ENCODE data around the gene FAT1. TPM values are rescaled to one million over a fixed set of nuclear protein-coding genes. Genes with fewer than 3 reads are reported as not detected.

Gene FAT1
- total and polyA plus RNA-seq, 2 donors (not counting 1 experiment from before 2014, with no cell fraction given) = 151 to 729 TPM

DNA sequence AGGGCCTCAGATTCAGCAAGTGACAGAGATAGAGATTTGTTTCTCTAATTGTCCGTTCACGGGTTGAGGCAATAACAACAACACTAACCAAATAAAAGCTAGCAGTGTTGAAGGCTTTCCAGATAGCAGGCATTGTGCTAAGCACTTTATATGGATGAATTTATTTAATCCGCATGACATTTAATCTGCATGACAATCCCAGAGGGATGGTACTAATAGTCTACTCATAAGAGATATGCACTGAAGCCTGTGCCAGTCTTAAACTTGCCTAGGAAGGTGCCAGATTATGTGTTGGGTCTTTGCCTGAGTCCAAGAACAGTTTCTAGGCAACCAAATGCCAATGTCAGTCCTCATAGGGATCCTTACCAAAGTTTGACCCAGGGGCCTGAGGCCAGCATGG is 37.7 kb upstream of the FAT1 start:
- no peak overlapping the region for H3K4me3 ChIP-seq (replicated peaks in 1 of 4; ENCODE audit: control extremely low read depth in 1 of 4, insufficient read depth in 1 of 4, low read depth in 3 of 4, low read length in 4 of 4)
- H3K27ac ChIP-seq (ENCODE audit: insufficient read depth, low read length) = no peak overlapping the region
- H3K9me3 ChIP-seq (ENCODE audit: control insufficient read depth, insufficient read depth, low read depth, low read length) = no peaks in the 10 kb centered on the region
- H4K20me1 ChIP-seq (ENCODE audit: control insufficient read depth, extremely low read depth, insufficient read depth, low read length) = no peaks in the 10 kb centered on the region
- DNase-seq (ENCODE audit: low read depth in 2 of 2) = no peak
- H3K9ac ChIP-seq (ENCODE audit: insufficient read depth, low read length) = no peak overlapping the region
- H2AFZ ChIP-seq (ENCODE audit: low read length) = no peak overlapping the region
- no peak overlapping the region for H3K4me2 ChIP-seq (ENCODE audit: extremely low read depth, insufficient read depth, low read length)
- H3K27me3 ChIP-seq (ENCODE audit: control insufficient read depth, insufficient read depth, low read length) = no peaks in the 10 kb centered on the region
- H3K79me2 ChIP-seq (ENCODE audit: control insufficient read depth, insufficient read depth, low read length) = no peaks in the 10 kb centered on the region
- no peaks in the 10 kb centered on the region for H3K36me3 ChIP-seq (ENCODE audit: control insufficient read depth, insufficient read depth, low read length)
- peaks cover 2% of the 10 kb centered on the region for H3K4me1 ChIP-seq (ENCODE audit: control insufficient read depth, extremely low read depth, insufficient read depth, low read length)
- no peak for TF ChIP-seq EZH2 (IDR thresholded peaks at IDR 0.05; ENCODE audit: low read length, missing control alignments)

DNA sequence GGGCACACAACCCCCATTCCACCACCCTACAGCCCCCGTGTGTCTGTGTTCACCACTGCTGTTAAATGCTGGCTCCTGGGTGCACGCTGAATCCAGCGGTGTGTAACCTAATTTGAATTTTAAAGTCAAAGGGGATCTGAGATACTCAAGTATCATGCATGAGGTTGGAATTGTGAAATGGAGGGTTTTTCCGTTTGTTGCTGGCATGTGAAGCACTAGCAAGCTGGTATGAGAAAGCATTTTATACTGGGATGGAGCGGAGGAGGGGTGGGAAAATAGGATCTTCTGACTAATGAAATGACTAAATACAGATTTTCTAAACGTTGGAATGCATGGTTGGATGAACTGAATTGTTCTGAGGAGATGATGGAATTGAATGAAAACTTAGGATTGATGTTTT is 36.9 kb upstream of the FAT1 start:
- Histone ChIP-seq H3K36me3 (ENCODE audit: control insufficient read depth, insufficient read depth, low read length) (no peaks in the 10 kb centered on the region), H3K9ac (ENCODE audit: insufficient read depth, low read length) (no peak overlapping the region), H3K79me2 (ENCODE audit: control insufficient read depth, insufficient read depth, low read length) (no peaks in the 10 kb centered on the region), H2AFZ (ENCODE audit: low read length) (no peak overlapping the region), H3K27me3 (ENCODE audit: control insufficient read depth, insufficient read depth, low read length) (no peaks in the 10 kb centered on the region), H3K4me3 (replicated peaks in 1 of 4; ENCODE audit: control extremely low read depth in 1 of 4, insufficient read depth in 1 of 4, low read depth in 3 of 4, low read length in 4 of 4) (no peak overlapping the region), H3K4me2 (ENCODE audit: extremely low read depth, insufficient read depth, low read length) (no peak overlapping the region), H3K9me3 (ENCODE audit: control insufficient read depth, insufficient read depth, low read depth, low read length) (no peaks in the 10 kb centered on the region), H3K27ac (ENCODE audit: insufficient read depth, low read length) (no peak overlapping the region), H4K20me1 (ENCODE audit: control insufficient read depth, extremely low read depth, insufficient read depth, low read length) (no peaks in the 10 kb centered on the region), H3K4me1 (ENCODE audit: control insufficient read depth, extremely low read depth, insufficient read depth, low read length) (peaks cover 2% of the 10 kb centered on the region)
- peak; percentile 39 to 86 for DNase-seq (ENCODE audit: low read depth in 2 of 2)
- no peak for TF ChIP-seq EZH2 (IDR thresholded peaks at IDR 0.05; ENCODE audit: low read length, missing control alignments)
- TF ChIP-seq, protein P1, sequence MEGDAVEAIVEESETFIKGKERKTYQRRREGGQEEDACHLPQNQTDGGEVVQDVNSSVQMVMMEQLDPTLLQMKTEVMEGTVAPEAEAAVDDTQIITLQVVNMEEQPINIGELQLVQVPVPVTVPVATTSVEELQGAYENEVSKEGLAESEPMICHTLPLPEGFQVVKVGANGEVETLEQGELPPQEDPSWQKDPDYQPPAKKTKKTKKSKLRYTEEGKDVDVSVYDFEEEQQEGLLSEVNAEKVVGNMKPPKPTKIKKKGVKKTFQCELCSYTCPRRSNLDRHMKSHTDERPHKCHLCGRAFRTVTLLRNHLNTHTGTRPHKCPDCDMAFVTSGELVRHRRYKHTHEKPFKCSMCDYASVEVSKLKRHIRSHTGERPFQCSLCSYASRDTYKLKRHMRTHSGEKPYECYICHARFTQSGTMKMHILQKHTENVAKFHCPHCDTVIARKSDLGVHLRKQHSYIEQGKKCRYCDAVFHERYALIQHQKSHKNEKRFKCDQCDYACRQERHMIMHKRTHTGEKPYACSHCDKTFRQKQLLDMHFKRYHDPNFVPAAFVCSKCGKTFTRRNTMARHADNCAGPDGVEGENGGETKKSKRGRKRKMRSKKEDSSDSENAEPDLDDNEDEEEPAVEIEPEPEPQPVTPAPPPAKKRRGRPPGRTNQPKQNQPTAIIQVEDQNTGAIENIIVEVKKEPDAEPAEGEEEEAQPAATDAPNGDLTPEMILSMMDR (conservative IDR thresholded peaks at IDR 0.05 in 1 of 2, IDR thresholded peaks at IDR 0.05 in 1 of 2; ENCODE audit: low read depth in 1 of 2, low read length in 2 of 2) = no peak

DNA sequence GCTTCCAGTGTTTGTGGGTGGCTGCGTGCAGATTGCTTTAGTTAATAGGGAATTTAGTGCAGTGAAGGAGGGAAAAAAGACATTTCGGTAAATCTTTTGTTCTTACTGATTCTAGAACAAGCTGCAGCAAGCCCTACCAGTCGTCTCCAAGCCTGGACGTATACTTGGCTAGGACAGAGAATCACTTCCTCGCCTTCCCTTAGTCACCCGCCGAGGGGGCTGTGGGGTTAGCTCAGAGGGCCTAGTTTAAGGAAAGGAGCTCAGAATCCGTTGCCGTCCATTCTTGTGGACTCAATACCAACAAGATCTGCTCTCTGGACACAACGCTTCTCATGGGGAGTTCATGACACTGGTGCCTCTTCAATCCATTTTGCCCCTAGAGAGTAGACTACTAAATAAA is 36.3 kb upstream of the FAT1 start:
- H3K27me3 ChIP-seq (ENCODE audit: control insufficient read depth, insufficient read depth, low read length) = no peaks in the 10 kb centered on the region
- H3K79me2 ChIP-seq (ENCODE audit: control insufficient read depth, insufficient read depth, low read length) = no peaks in the 10 kb centered on the region
- no peaks in the 10 kb centered on the region for H3K36me3 ChIP-seq (ENCODE audit: control insufficient read depth, insufficient read depth, low read length)
- H2AFZ ChIP-seq (ENCODE audit: low read length) = no peak overlapping the region
- H3K9ac ChIP-seq (ENCODE audit: insufficient read depth, low read length) = no peak overlapping the region
- TF ChIP-seq EZH2 (IDR thresholded peaks at IDR 0.05; ENCODE audit: low read length, missing control alignments) = no peak
- TF ChIP-seq, protein P1 (conservative IDR thresholded peaks at IDR 0.05 in 1 of 2, IDR thresholded peaks at IDR 0.05 in 1 of 2; ENCODE audit: low read depth in 1 of 2, low read length in 2 of 2) = no peak
- DNase-seq (ENCODE audit: low read depth in 2 of 2) = no peak
- H3K4me1 ChIP-seq (ENCODE audit: control insufficient read depth, extremely low read depth, insufficient read depth, low read length) = peaks cover 1% of the 10 kb centered on the region
- no peaks in the 10 kb centered on the region for H4K20me1 ChIP-seq (ENCODE audit: control insufficient read depth, extremely low read depth, insufficient read depth, low read length)
- no peaks in the 10 kb centered on the region for H3K9me3 ChIP-seq (ENCODE audit: control insufficient read depth, insufficient read depth, low read depth, low read length)
- no peak overlapping the region for H3K27ac ChIP-seq (ENCODE audit: insufficient read depth, low read length)
- no peak overlapping the region for H3K4me2 ChIP-seq (ENCODE audit: extremely low read depth, insufficient read depth, low read length)
- no peak overlapping the region for H3K4me3 ChIP-seq (replicated peaks in 1 of 4; ENCODE audit: control extremely low read depth in 1 of 4, insufficient read depth in 1 of 4, low read depth in 3 of 4, low read length in 4 of 4)

Data from fibroblast of lung (primary cell).